H9 (cell line): ENCODE measurements around the gene TRMU. TPM values are rescaled to one million over a fixed set of nuclear protein-coding genes. Genes with fewer than 3 reads are reported as not detected.

Experiments used
- DNase-seq: peaks from one replicate; pipeline ENCODE4 v3.0.0-alpha.2; 2017
- H2AFZ ChIP-seq: one replicate; pipeline ENCODE4 v1.6.1; 2013; ENCODE audit warnings: mild to moderate bottlenecking, low read length, control low read depth, moderate library complexity
- H2AK5ac ChIP-seq: 2 replicates; pipeline ENCODE4 v1.6.1; 2013; ENCODE audit warnings: low read length, control low read depth, mixed read lengths; ENCODE audit not compliant: insufficient read length
- H2BK120ac ChIP-seq: one replicate; pipeline ENCODE4 v1.6.1; 2013; ENCODE audit warnings: low read depth, mild to moderate bottlenecking, low read length, control low read depth, inconsistent platforms; ENCODE audit not compliant: poor library complexity, severe bottlenecking
- H2BK12ac ChIP-seq: 2 replicates; pipeline ENCODE4 v1.6.1; 2013; ENCODE audit warnings: low read length, control low read depth, mixed read lengths, low read depth; ENCODE audit not compliant: insufficient read length
- H2BK15ac ChIP-seq: 2 replicates; pipeline ENCODE4 v1.6.1; 2013; ENCODE audit warnings: low read depth, low read length, control low read depth
- H2BK20ac ChIP-seq: one replicate; pipeline ENCODE4 v1.6.1; 2013; ENCODE audit warnings: low read depth, mild to moderate bottlenecking, low read length, control low read depth, inconsistent platforms; ENCODE audit not compliant: poor library complexity, severe bottlenecking
- H2BK5ac ChIP-seq: 2 replicates; pipeline ENCODE4 v1.6.1; 2013; ENCODE audit warnings: low read length, control low read depth, mixed read lengths; ENCODE audit not compliant: insufficient read length
- H3K14ac ChIP-seq: 2 replicates; pipeline ENCODE4 v1.6.1; 2013; ENCODE audit warnings: low read length, control low read depth; ENCODE audit not compliant: insufficient read depth
- H3K18ac ChIP-seq: 2 replicates; pipeline ENCODE4 v1.6.1; 2013; ENCODE audit warnings: low read depth, mild to moderate bottlenecking, mixed read lengths, low read length, control low read depth; ENCODE audit not compliant: insufficient read length
- H3K23ac ChIP-seq: 2 replicates; pipeline ENCODE4 v1.6.1; 2013; ENCODE audit warnings: low read length, control low read depth, mixed read lengths, low read depth; ENCODE audit not compliant: insufficient read length
- H3K23me2 ChIP-seq: 2 replicates; pipeline ENCODE4 v1.6.1; 2013; ENCODE audit warnings: low read depth, mild to moderate bottlenecking, mixed read lengths, low read length, control low read depth; ENCODE audit not compliant: insufficient read length, poor library complexity, severe bottlenecking
- H3K27ac ChIP-seq: 2 replicates; pipeline ENCODE4 v1.5.1; 2013; ENCODE audit warnings: low read length, control low read depth, mixed read lengths, low read depth; ENCODE audit not compliant: insufficient read length
- H3K27me3 ChIP-seq: 2 replicates; pipeline ENCODE4 v1.6.1; 2013; ENCODE audit warnings: low read length, control low read depth, inconsistent platforms; ENCODE audit not compliant: insufficient read depth
- H3K4ac ChIP-seq: 2 replicates; pipeline ENCODE4 v1.6.1; 2013; ENCODE audit warnings: low read depth, mild to moderate bottlenecking, control low read depth, inconsistent platforms, low read length, moderate library complexity
- H3K4me1 ChIP-seq: 2 replicates; pipeline ENCODE4 v1.6.1; 2013; ENCODE audit warnings: low read length, control low read depth, inconsistent platforms; ENCODE audit not compliant: insufficient read depth
- H3K4me2 ChIP-seq: 2 replicates; pipeline ENCODE4 v1.6.1; 2013; ENCODE audit warnings: low read length, control low read depth, mixed read lengths; ENCODE audit not compliant: insufficient read length, insufficient read depth
- H3K56ac ChIP-seq: 2 replicates; pipeline ENCODE4 v1.6.1; 2013; ENCODE audit warnings: low read depth, mild to moderate bottlenecking, mixed read lengths, low read length, control low read depth; ENCODE audit not compliant: insufficient read length
- H3K79me1 ChIP-seq: 2 replicates; pipeline ENCODE4 v1.6.1; 2013; ENCODE audit warnings: low read depth, mild to moderate bottlenecking, moderate library complexity, low read length, control low read depth, inconsistent platforms; ENCODE audit not compliant: insufficient read depth, poor library complexity, severe bottlenecking
- H3K79me2 ChIP-seq: 2 replicates; pipeline ENCODE4 v1.6.1; 2013; ENCODE audit warnings: low read length, control low read depth, inconsistent platforms; ENCODE audit not compliant: insufficient read depth
- H3K9ac ChIP-seq: 2 replicates; pipeline ENCODE4 v1.6.1; 2013; ENCODE audit warnings: low read length, control low read depth, mixed read lengths; ENCODE audit not compliant: insufficient read length; ENCODE audit errors: extremely low read depth
- H3K9me3 ChIP-seq: one replicate; pipeline ENCODE4 v1.6.1; 2013; ENCODE audit warnings: low read depth, low read length, inconsistent platforms; ENCODE audit not compliant: control insufficient read depth
- H3T11ph ChIP-seq: one replicate; pipeline ENCODE4 v1.6.1; 2013; ENCODE audit warnings: mild to moderate bottlenecking, low read length, control low read depth, inconsistent platforms
- H4K20me1 ChIP-seq: one replicate; pipeline ENCODE4 v1.6.1; 2013; ENCODE audit not compliant: control insufficient read depth, insufficient read length, insufficient read depth
- H4K5ac ChIP-seq: 2 replicates; pipeline ENCODE4 v1.6.1; 2013; ENCODE audit warnings: low read depth, mild to moderate bottlenecking, mixed read lengths, low read length, control low read depth; ENCODE audit not compliant: insufficient read length
- H4K8ac ChIP-seq: replicated peaks from 2 replicates; pipeline ENCODE4 v1.6.1; 2013; ENCODE audit warnings: low read length, control low read depth, mixed read lengths, low read depth; ENCODE audit not compliant: insufficient read length
- H4K91ac ChIP-seq: 2 replicates; pipeline ENCODE4 v1.6.1; 2013; ENCODE audit warnings: low read depth, mild to moderate bottlenecking, moderate library complexity, mixed read lengths, low read length, control low read depth; ENCODE audit not compliant: insufficient read length
- H3K27ac Mint-ChIP-seq, 3 experiments: 2 replicates in 2 of 3; 3 replicates in 1 of 3; pipeline ENCODE4 v1.8.0; 2020 to 2021; ENCODE audit warnings: mixed read lengths in 3 of 3, mild to moderate bottlenecking in 1 of 3, moderate library complexity in 1 of 3
- H3K27me3 Mint-ChIP-seq: 2 replicates; pipeline ENCODE4 v1.8.0; 2021; ENCODE audit warnings: low read depth, mild to moderate bottlenecking, moderate library complexity, mixed read lengths
- H3K36me3 Mint-ChIP-seq, 3 experiments: 2 replicates in 2 of 3; 3 replicates in 1 of 3; pipeline ENCODE4 v1.8.0; 2020 to 2021; ENCODE audit warnings: low read depth in 3 of 3, mixed read lengths in 3 of 3; ENCODE audit not compliant: insufficient read depth in 1 of 3
- H3K4me1 Mint-ChIP-seq, 2 experiments: 2 replicates each; pipeline ENCODE4 v1.8.0; 2020; ENCODE audit warnings: mixed read lengths in 2 of 2
- H3K4me3 Mint-ChIP-seq, 2 experiments: 2 replicates in 1 of 2; 3 replicates in 1 of 2; pipeline ENCODE4 v1.8.0; 2020 to 2021; ENCODE audit warnings: mild to moderate bottlenecking in 2 of 2, mixed read lengths in 2 of 2, moderate library complexity in 1 of 2
- H3K9me3 Mint-ChIP-seq, 2 experiments: 2 replicates in 1 of 2; 3 replicates in 1 of 2; pipeline ENCODE4 v1.8.0; 2020; ENCODE audit warnings: mild to moderate bottlenecking in 2 of 2, mixed read lengths in 2 of 2, moderate library complexity in 1 of 2
- CTCF ChIP-seq: fragments of 200-600 bp; sonication (generic); conservative IDR thresholded peaks from 3 replicates; pipeline ENCODE4 v1.8.0; 2021; ENCODE audit warnings: antibody characterized with exemption, mild to moderate bottlenecking
- WGBS: extraction: QIAGEN DNeasy Blood & Tissue Kit; methylation state at CpG from one replicate; pipeline ENCODE4 v1.1.7; 2013; ENCODE audit warnings: missing lambda C conversion rate, low lambda C conversion rate, mixed read lengths; ENCODE audit not compliant: insufficient read length; ENCODE audit errors: extremely low coverage; 5-methylcytosine and 5-hydroxymethylcytosine counted together
- total RNA-seq: library from RNA; stranded (reverse); gene quantifications from 2 replicates; pipeline ENCODE4 v1.2.1, GENCODE V29; 2021

The TRMU gene
- total RNA-seq, 1 experiment from 2014 or later, result 86.3 TPM

- no peak overlapping the region for H3K23ac ChIP-seq
- Mint-ChIP-seq H3K4me3 (no peak overlapping the region), H3K4me1 (peaks cover 12% of the 10 kb centered on the region in 2 experiments), H3K27ac (no peak overlapping the region), H3K9me3 (no peaks in the 10 kb centered on the region), H3K36me3 (peaks cover 3 to 16% (median 13%) of the 10 kb centered on the region in 3 experiments; a peak in 4 of 7 replicates), H3K27me3 (no peaks in the 10 kb centered on the region; the same call in 1 of the 2 replicates)
- no peak overlapping the region for H2AK5ac ChIP-seq
- H3K79me1 ChIP-seq, result no peaks in the 10 kb centered on the region
- no peaks in the 10 kb centered on the region for H4K20me1 ChIP-seq
- no peak overlapping the region for H4K5ac ChIP-seq
- no peaks in the 10 kb centered on the region; the same call in 1 of the 2 replicates for H3K4me1 ChIP-seq
- no peak overlapping the region for H4K8ac ChIP-seq
- no CpG with 5 or more reads among the region's 19 CpGs for WGBS
- no peak overlapping the region for H2BK120ac ChIP-seq
- no peak overlapping the region for H3K14ac ChIP-seq
- H2AFZ ChIP-seq, result no peak overlapping the region
- no peak overlapping the region for H2BK5ac ChIP-seq
- no peak overlapping the region for H3K18ac ChIP-seq
- no peak overlapping the region for H2BK12ac ChIP-seq
- no peak overlapping the region for H4K91ac ChIP-seq
- no peak overlapping the region for H2BK20ac ChIP-seq
- H3K9me3 ChIP-seq, result no peaks in the 10 kb centered on the region
- no peak overlapping the region for H3K9ac ChIP-seq
- H3K27me3 ChIP-seq, result no peaks in the 10 kb centered on the region
- H3T11ph ChIP-seq, result no peak overlapping the region
- H2BK15ac ChIP-seq, result no peak overlapping the region
- H3K23me2 ChIP-seq, result no peaks in the 10 kb centered on the region
- no peak for DNase-seq
- H3K4me2 ChIP-seq, result no peak overlapping the region
- no peak overlapping the region for H3K27ac ChIP-seq
- no peak for TF ChIP-seq CTCF
- H3K79me2 ChIP-seq, result no peaks in the 10 kb centered on the region
- H3K56ac ChIP-seq, result no peak overlapping the region
- H3K4ac ChIP-seq, result no peak overlapping the region
Measured at GRCh38 chr22:46366327-46366731, 30.8 kb downstream of the TRMU start.
